ENCODE measurements around the gene ZFPL1.

The ZFPL1 gene

GRCh38 chr11:65059959-65060824 is 23.8 kb upstream of the ZFPL1 start:
- no peak for DNase-seq (ENCODE audit: low read depth, low spot score)

- no peak for DNase-seq (ENCODE audit: low read depth, low spot score)
Observed at GRCh38 chr11:65060913-65061408, 23.1 kb upstream of the ZFPL1 start.

DNA sequence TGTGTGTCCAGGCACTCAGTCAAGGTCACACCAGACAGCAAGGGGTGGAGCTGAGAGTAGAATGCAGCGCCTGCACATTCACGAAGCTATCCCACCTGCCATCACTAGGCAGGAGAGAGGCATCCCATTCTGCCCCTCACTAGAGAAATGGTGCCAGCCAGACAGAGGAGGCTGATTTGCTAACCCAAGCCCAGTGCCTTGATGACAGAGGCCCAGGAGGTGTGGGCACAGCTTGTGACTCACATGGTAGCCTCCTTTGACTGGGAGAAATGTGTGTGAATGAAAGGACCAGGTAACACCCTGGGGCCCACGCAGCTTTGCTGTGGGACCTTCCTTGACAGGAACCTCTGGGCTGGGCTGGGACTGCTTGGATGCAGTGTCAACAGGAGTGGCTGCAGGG is 20.5 kb upstream of the ZFPL1 start:
- no peak for DNase-seq (ENCODE audit: low read depth, low spot score)

GRCh38 chr11:65064847-65065240 is 19.2 kb upstream of the ZFPL1 start:
- DNase-seq (ENCODE audit: low read depth, low spot score), result no peak

DNA sequence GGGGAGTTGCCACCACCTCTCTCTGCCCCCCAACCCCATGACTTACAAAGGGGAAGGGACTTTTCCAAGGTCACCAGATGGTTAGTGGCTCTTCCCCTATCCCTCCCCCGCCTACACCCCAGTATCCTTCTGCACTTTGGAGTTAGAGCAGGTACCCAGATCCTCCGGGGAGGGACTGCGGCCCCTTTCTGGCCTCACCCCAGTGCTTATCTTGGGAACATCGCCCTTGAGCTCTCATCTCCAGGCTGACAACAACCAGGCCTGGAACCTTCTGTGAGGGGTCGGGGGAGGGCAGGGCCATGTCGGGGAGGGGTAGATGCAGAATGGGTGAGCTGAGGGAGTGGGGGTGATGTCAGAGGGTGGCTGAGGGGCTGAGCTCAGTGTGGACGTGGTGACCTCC is 18.2 kb upstream of the ZFPL1 start:
- DNase-seq (ENCODE audit: low read depth, low spot score), result no peak

- no peak for DNase-seq (ENCODE audit: low read depth, low spot score)
Observed at GRCh38 chr11:65066315-65066714, 17.7 kb upstream of the ZFPL1 start.

DNA sequence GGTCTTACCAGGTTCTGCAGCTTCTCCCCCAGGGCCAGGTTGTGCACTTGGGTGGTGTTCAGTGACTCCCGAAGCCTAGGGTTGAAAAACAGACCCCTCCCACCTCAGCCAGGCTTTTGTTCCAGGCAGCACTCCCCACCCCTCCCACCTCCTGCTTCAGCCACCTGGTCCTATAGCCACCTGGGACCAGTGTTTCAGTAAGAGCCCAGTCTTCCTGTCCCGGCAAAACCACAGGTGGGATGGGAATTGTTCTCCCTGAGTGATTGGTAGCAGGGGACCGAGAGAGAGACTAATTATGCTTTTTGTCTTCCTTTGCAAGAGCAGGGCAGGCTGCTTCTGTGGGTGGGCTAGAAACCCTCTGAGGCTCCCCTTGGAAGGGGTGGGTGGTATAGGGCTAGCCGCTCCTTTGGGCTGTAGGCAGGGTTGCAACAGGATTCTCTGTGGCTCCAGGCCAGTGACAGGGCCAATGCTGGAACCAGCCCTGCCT is 17.2 kb upstream of the ZFPL1 start:
- no peak for DNase-seq (ENCODE audit: low read depth, low spot score)

DNA sequence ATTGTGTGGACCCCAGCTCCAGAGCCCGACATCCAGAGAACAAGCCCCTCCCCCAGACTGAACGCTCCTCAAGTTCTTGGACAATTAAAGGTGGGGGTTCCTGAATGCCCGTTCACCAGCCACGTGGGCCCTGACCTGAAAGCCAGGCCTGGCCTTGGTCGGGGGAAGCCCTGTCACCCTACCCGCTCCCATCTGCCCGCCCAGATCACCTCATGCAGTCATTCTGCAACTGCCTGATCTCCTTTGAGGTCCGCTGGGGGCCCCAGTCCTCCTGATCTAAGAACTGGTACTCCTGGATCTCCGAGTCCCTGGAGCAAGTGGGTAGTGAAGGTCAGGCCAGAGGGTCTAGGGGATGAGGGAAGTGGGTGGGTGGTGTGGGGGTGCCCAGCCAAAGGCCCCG is 16.6 kb upstream of the ZFPL1 start:
- no peak for DNase-seq (ENCODE audit: low read depth, low spot score)

- no peak for DNase-seq (ENCODE audit: low read depth, low spot score)
Observed at GRCh38 chr11:65069217-65069616, 14.8 kb upstream of the ZFPL1 start.

DNA sequence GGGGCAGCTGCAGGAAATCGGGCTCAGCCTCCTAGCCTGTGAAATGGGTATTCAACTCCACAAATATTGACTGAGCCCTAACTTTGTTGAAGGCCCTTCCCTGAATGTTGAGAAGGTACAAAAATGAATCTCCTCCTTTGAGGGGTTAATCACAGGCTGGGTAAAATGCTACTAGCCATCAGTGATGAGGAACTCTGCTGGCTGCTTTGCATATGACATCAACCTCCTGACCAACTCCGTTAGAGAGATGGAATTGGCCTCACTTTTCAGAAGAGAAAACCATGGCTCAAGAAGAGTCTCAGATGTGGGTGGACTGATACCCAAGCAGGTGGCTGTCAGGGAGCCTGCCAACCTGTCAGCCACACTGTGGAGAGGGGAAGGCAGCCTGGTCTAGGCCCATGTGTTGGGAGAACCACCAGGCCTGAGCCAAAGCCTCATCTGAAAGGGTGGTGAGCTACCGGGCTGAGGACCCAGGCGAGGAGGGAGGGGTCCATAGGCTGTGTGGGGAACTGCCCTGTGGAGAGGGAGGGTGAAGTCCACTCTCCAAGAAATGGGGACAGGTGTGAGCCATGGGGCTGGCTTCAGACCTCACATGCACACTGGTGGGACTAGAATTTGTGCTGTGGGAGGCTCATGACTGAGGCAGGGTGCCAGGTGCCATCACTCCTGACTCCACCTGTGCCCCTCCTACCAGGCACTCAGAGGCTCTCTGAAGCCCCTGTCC is 12.0 kb upstream of the ZFPL1 start:
- no peak for DNase-seq (ENCODE audit: low read depth, low spot score)

GRCh38 chr11:65072631-65072966 is 11.4 kb upstream of the ZFPL1 start:
- no peak for DNase-seq (ENCODE audit: low read depth, low spot score)

DNA sequence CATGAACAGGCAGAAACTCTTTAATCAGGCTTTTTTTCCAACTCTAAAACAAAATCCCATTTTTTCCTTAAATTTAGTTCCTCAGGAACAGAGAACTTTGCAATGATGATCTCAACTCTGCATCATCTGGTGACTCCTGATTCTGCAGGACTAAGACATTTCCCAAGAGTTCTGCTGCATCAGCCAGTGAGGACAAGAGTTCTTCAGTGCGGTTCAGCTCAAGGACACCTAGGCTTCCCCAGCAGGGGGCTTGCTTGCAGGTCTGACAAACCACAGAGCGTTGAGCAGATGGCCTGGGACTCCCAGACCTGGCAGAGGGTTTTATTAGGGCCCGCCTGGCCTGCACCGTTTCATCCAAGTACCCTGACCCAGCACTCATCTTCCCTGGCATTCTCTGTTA is 6.6 kb upstream of the ZFPL1 start:
- DNase-seq (ENCODE audit: low read depth, low spot score), result no peak

DNA sequence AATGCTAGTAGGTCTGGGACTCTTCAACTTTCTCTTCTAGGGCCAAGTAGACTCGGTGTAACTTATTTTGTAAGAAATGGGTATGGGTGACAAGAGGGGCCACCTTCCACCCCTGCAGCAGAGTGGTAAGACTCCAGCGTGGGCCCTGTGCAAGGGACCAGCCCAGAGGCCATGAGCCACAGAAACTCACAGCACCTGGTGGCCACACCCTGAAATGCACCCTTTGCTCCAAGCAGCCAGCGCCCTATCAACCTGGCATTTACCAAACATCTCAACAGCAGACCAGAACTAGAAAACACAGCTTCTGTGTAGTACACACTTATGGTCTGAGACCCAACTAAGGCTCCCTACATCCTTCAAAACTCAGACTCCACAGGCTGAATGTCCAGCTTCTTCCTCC is 5.9 kb upstream of the ZFPL1 start:
- no peak for DNase-seq (ENCODE audit: low read depth, low spot score)

DNA sequence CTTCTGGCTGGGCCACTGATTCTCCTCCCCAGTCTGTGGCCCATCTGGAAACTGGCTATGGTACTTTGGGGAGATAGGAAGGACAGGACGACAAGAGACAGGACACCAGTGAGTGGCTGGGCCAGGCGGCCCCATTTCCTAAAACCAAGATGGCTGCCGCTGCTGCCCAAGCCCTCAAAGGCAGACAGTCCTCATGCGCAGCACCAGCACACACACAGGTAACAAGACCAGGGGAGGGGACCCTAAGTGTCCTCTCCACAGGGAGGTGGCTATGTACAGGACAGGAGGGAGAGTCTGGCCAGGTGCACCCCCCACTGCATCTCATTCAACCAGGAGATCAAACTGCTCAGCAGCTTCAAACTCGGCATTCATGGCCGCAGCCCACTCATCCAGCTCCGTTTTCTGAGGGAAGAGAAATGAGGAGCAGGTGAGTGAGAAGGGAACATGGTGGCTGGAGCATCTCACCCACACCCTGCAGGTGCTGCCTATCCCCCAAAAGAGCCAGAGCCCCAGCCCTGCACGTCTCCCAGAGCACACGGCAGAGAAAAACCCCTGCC is 5.2 kb upstream of the ZFPL1 start:
- DNase-seq (ENCODE audit: low read depth, low spot score), result no peak

- DNase-seq (ENCODE audit: low read depth, low spot score), result no peak
Observed at GRCh38 chr11:65083134-65083833, 738 bp upstream of the ZFPL1 start.

GRCh38 chr11:65084598-65085375 is 765 bp downstream of the ZFPL1 start:
- DNase-seq (ENCODE audit: low read depth, low spot score), result no peak

DNA sequence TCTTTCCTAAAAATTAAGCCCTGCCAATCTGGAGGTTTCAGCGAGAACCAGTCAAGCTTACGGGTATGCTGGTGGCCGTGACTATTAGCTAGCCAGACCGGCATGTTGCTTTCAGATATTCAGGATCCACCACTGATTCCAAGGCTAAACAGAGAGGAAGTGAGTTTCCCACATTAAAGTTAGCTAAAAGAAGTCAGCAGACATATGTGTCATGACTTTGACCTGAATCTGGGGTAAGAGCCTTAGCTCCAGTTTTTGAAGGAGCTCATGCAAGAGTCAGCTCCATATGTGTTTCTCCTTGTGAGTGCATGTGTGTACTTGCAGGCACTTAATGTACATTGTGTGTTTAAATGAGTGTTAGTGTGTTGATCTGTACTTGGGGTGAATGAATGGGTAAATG is 1.4 kb downstream of the ZFPL1 start:
- no peak for DNase-seq (ENCODE audit: low read depth, low spot score)

- no peak for DNase-seq (ENCODE audit: low read depth, low spot score)
Observed at GRCh38 chr11:65086809-65087208, 2.8 kb downstream of the ZFPL1 start.

DNA sequence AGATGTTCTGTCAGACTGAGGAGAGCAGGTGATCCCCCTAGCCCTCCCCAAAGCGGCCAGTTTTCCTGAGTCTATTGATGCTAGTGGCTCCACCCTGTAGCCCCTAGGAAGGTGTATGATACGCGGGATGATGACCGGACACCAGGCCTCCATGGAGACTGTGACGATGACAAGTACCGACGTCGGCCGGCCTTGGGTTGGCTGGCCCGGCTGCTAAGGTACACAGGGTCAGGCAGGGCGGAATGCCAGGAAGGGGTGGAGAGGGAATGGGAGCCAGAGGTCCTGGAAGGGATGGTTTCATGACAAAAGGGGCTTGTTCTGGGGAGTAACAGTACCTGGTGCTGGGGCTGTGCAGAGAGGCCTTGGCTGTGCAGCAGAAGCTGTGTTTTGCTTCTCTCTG is 3.2 kb downstream of the ZFPL1 start:
- DNase-seq (ENCODE audit: low read depth, low spot score), result no peak

DNA sequence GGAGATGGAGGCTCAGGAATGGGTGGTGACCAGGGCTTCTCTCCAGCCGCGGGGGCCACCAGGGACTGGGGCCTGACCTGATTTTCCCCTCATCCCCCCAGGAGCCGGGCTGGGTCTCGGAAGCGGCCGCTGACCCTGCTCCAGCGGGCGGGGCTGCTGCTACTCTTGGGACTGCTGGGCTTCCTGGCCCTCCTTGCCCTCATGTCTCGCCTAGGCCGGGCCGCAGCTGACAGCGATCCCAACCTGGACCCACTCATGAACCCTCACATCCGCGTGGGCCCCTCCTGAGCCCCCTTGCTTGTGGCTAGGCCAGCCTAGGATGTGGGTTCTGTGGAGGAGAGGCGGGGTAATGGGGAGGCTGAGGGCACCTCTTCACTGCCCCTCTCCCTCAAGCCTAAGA is 3.8 kb downstream of the ZFPL1 start:
- DNase-seq (ENCODE audit: low read depth, low spot score), result no peak

- DNase-seq (ENCODE audit: low read depth, low spot score), result no peak
Observed at GRCh38 chr11:65089621-65090020, 5.6 kb downstream of the ZFPL1 start.
